Activated CD4-positive, alpha-beta T cell treated with anti-CD3 and anti-CD28 coated beads, Interleukin-2, amount 10 ng/mL, durations not matched to agents 7 days and 5 days (primary cell): ENCODE results near the gene ADAM15. TPM values are rescaled to one million over a fixed set of nuclear protein-coding genes. Genes with fewer than 3 reads are reported as not detected.

Experiments used
- CTCF ChIA-PET: fragments of 350-600 bp; sonication (Branson Sonifier 250); formaldehyde crosslinking; loops from one replicate; lab custom pipeline; 2021; ENCODE audit warnings: antibody characterized with exemption; lab: Charles Lee
- POLR2A ChIA-PET: fragments of 350-600 bp; sonication (Branson Sonifier 250); formaldehyde crosslinking; loops from one replicate; lab custom pipeline; 2021; ENCODE audit warnings: antibody characterized with exemption; lab: Charles Lee
- DNase-seq: peaks from one replicate; pipeline ENCODE4 v3.0.0-alpha.2; 2020
- H3K27ac Mint-ChIP-seq: one replicate; pipeline ENCODE4 v1.8.0; 2021; ENCODE audit warnings: mild to moderate bottlenecking, moderate library complexity, mixed read lengths
- H3K27me3 Mint-ChIP-seq: one replicate; pipeline ENCODE4 v1.8.0; 2021; ENCODE audit warnings: mixed read lengths
- H3K36me3 Mint-ChIP-seq: one replicate; pipeline ENCODE4 v1.8.0; 2021; ENCODE audit warnings: low read depth, mixed read lengths
- H3K4me1 Mint-ChIP-seq: one replicate; pipeline ENCODE4 v1.8.0; 2021; ENCODE audit warnings: mixed read lengths
- H3K4me3 Mint-ChIP-seq: one replicate; pipeline ENCODE4 v1.8.0; 2021; ENCODE audit warnings: mild to moderate bottlenecking, moderate library complexity, mixed read lengths
- H3K9me3 Mint-ChIP-seq: one replicate; pipeline ENCODE4 v1.8.0; 2021; ENCODE audit warnings: mixed read lengths
- total RNA-seq, 2 experiments: library from RNA; stranded (reverse); gene quantifications; one replicate each; pipeline ENCODE4 v1.2.3, GENCODE V29; 2021

The ADAM15 gene
- total RNA-seq, 2 experiments from 2014 or later, result 40.2 to 45.0 TPM

DNA sequence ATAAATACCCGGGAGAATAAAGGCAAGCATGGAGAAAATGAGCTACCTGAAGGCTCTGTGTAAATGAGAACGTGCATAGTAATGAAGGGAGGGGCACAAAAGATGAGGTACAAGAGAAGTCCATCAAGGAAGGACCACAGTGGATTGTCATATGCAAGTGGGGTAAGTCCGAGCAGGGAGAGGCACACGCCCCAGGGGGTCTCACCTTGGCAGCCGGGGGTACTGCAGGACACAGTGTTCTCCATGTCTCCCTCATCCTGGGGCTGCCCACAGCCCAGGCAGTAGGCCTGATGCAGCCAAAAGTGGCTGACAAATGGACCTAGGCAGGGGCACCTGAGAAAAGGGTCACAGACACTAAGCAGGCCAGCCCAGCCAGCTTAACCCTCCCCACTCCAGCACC, 27.5 kb upstream of the ADAM15 start:
- Mint-ChIP-seq H3K9me3 (no peaks in the 10 kb centered on the region), H3K4me3 (no peak overlapping the region), H3K36me3 (peaks cover 13% of the 10 kb centered on the region), H3K27ac (peak overlapping the region; percentile 21), H3K4me1 (peaks cover 19% of the 10 kb centered on the region), H3K27me3 (no peaks in the 10 kb centered on the region)
- ChIA-PET CTCF (interaction anchor here (0.6 to 16.5 kb wide), 4 partner anchors 11 to 31 kb away, joined by 3 to 222 read pairs (median 6); partner anchors contain the start of genes DCST1 and DCST2), POLR2A (interaction anchor here (1.4 kb wide), 1 partner anchor 24 kb away, joined by 3 read pairs; no protein-coding TSS in a partner anchor)
- DNase-seq, result no peak

DNA sequence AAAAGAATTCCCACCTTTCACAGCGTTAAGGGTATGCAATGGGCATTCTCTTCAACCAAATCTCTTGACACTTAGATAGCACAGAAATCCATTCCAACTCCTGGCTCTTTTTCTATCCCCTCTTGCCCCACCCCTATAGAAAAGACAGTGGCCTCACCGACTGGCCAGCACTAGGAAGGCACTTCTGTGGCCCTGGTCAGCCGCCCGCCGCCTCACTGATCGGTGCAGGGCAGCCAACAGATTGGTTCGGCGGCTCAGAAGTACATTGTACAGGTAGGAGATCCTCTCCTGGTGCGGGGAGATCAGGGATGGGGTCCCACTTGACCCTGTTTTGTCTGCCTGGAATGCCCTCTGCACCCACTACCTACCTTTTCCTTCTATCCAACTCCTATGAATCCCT, 26.8 kb upstream of the ADAM15 start:
- Mint-ChIP-seq H3K4me1 (peaks cover 14% of the 10 kb centered on the region), H3K4me3 (no peak overlapping the region), H3K9me3 (no peaks in the 10 kb centered on the region), H3K36me3 (peaks cover 7% of the 10 kb centered on the region), H3K27me3 (peaks cover 3% of the 10 kb centered on the region), H3K27ac (peak overlapping the region; percentile 9)
- ChIA-PET POLR2A (no interaction called here), CTCF (interaction anchor here (16.5 kb wide), 1 partner anchor 14 kb away, joined by 222 read pairs; the partner anchor contains the start of genes DCST1 and DCST2)
- DNase-seq, result no peak

DNA sequence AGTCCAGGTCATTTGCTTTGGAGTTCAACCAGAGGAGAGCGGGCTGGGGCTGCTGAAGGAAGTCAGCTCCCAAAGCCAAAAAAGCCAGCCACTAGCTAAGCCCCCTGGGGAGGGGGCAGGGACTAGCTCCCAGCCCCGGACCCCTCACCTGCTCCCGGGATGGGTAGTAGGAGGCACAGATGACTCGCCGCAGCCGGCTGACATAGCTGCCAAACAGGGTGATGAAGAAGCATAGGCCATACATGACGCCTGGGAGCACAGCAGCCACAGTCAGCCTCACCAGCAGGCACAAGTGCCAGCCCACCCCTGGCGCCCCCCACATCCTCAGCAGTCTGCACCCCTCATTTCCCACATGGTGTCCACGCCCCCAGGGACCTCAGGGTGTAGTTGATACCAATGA, 25.0 kb upstream of the ADAM15 start:
- H3K27ac Mint-ChIP-seq, result no peak overlapping the region
- H3K4me1 Mint-ChIP-seq, result peaks cover 6% of the 10 kb centered on the region
- no peak overlapping the region for H3K4me3 Mint-ChIP-seq
- ChIA-PET CTCF (interaction anchor here (1.1 to 16.5 kb wide), 2 partner anchors 8 to 12 kb away, joined by 4 to 222 read pairs; partner anchors contain the start of genes DCST1 and DCST2), POLR2A (interaction anchor here (0.6 kb wide), 1 partner anchor 310 kb away, joined by 3 read pairs; no protein-coding TSS in a partner anchor)
- H3K9me3 Mint-ChIP-seq, result no peaks in the 10 kb centered on the region
- peaks cover 3% of the 10 kb centered on the region for H3K27me3 Mint-ChIP-seq
- no peak for DNase-seq
- no peaks in the 10 kb centered on the region for H3K36me3 Mint-ChIP-seq

DNA sequence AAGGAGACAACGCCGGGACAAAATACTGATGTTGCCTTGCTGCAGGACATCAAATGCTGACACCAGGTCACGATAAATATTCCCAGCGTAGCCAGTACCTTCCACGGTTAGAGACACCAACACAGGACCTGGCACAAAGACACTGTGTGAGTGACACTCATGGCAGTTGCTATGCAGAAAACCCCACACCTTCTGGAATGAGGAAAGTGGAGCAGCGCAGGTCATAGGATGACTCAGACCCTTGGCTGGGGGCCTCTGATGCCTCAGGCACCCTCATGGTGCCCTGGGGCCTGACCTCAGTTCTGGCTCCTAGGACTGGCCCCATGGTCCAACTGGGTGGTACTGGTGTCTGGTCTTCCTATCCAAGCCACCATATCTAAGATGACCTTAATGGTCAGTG, 24.5 kb upstream of the ADAM15 start:
- peaks cover 3% of the 10 kb centered on the region for H3K27me3 Mint-ChIP-seq
- ChIA-PET CTCF (interaction anchor here (1.1 kb wide), 1 partner anchor 9 kb away, joined by 4 read pairs; no protein-coding TSS in a partner anchor), POLR2A (no interaction called here)
- no peak overlapping the region for H3K4me3 Mint-ChIP-seq
- H3K27ac Mint-ChIP-seq, result no peak overlapping the region
- no peaks in the 10 kb centered on the region for H3K36me3 Mint-ChIP-seq
- peaks cover 6% of the 10 kb centered on the region for H3K4me1 Mint-ChIP-seq
- H3K9me3 Mint-ChIP-seq, result no peaks in the 10 kb centered on the region
- DNase-seq, result no peak

DNA sequence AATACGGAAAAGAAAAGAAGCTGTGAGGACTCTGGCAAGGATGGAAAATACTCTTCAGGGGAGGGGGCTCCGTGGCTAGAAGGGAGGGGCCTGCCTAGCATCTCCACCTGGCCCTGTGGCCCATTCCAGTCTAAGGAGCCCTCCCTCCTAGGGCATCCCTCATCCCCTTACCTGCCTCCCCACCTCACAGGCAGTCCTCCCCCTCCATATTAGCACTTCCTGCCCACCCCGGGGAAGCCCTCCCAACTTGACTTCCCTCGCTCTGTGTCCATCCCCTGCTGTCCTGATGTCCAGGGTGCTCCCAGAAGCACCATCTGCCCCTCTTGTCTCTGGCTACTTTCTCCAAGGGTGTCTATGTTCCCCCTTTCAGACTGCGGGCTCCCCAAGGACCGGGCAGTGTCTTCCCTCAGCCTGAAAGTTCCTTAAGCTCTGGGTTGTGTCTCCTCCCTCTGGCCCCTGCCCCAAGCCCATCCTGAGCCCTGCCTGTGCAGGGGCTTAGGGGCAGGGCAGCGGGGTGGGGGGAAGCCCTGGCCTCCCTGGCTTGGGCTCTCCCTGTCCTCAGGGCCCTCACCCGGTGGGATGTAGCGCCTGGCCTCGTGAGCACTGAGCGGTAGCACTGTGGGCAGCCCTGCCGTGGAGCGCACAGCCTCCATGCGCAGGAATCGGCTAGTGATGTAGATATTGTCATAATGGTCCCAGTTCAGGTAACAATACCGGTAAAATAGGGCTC, 21.4 kb upstream of the ADAM15 start:
- no peak for DNase-seq
- H3K4me1 Mint-ChIP-seq, result no peaks in the 10 kb centered on the region
- H3K4me3 Mint-ChIP-seq, result no peak overlapping the region
- H3K36me3 Mint-ChIP-seq, result no peaks in the 10 kb centered on the region
- H3K27me3 Mint-ChIP-seq, result peaks cover 3% of the 10 kb centered on the region
- no peaks in the 10 kb centered on the region for H3K9me3 Mint-ChIP-seq
- H3K27ac Mint-ChIP-seq, result no peak overlapping the region
- ChIA-PET POLR2A (no interaction called here), CTCF (interaction anchor here (0.7 to 21.0 kb wide), 2 partner anchors 12 to 15 kb away, joined by 3 to 222 read pairs; no protein-coding TSS in a partner anchor)

DNA sequence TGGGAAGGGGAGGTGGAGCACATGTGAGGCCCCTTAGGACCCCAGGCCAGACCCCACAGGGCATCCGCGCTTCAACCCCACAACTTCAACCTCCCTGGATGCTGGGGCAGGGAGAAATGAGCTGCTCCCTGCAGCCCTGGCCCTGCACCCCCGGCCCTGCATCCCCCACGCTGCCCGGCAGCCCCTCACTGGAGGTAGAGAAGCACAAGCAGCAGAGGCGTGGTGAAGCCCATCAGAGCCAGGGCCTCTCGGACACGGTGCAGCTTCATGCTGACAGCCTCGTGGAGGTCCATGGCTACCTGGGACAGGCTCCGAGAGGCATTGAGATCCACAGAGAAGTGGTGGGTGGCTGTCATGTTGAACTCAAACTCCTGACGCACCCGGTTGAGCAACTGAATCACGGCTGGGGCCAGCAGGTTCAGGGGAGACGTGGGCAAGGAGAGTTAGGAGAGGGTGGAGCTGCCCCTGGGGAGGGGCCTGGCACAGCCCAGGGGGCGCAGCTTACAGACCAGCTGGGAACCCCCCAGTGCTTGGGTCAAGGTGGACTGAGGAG, 20.8 kb upstream of the ADAM15 start:
- DNase-seq, result no peak
- Mint-ChIP-seq H3K4me1 (no peaks in the 10 kb centered on the region), H3K36me3 (no peaks in the 10 kb centered on the region), H3K4me3 (no peak overlapping the region), H3K27me3 (peaks cover 3% of the 10 kb centered on the region), H3K9me3 (no peaks in the 10 kb centered on the region), H3K27ac (no peak overlapping the region)
- CTCF ChIA-PET, result interaction anchor here (5.8 to 21.0 kb wide), 2 partner anchors 12 to 13 kb away, joined by 36 to 222 read pairs; no protein-coding TSS in a partner anchor
- POLR2A ChIA-PET, result no interaction called here

DNA sequence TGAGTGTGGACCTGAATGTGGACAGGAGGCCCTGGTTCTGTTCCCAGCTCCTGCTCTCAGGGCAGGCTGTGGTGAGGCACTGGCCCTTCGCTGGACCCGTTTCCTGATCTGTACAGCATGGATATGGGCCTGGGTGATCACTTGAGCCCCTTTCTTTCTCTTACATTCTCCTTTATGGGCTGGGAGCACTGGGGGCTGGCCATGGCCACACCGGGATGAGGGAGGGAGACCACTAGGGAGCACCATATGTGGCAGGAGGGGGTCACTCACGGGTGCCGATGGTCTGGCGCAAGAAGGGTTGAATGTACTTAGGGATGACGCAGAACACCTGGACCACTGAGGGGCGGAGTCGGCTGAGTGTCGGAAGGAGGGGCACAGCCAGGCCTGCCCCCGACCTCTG, 20.2 kb upstream of the ADAM15 start:
- Mint-ChIP-seq H3K4me1 (no peaks in the 10 kb centered on the region), H3K9me3 (no peaks in the 10 kb centered on the region), H3K4me3 (no peak overlapping the region), H3K36me3 (no peaks in the 10 kb centered on the region), H3K27ac (no peak overlapping the region), H3K27me3 (peaks cover 3% of the 10 kb centered on the region)
- no peak for DNase-seq
- CTCF ChIA-PET, result interaction anchor here (5.8 to 21.0 kb wide), 2 partner anchors 13 kb away, joined by 36 to 222 read pairs; no protein-coding TSS in a partner anchor
- POLR2A ChIA-PET, result no interaction called here

DNA sequence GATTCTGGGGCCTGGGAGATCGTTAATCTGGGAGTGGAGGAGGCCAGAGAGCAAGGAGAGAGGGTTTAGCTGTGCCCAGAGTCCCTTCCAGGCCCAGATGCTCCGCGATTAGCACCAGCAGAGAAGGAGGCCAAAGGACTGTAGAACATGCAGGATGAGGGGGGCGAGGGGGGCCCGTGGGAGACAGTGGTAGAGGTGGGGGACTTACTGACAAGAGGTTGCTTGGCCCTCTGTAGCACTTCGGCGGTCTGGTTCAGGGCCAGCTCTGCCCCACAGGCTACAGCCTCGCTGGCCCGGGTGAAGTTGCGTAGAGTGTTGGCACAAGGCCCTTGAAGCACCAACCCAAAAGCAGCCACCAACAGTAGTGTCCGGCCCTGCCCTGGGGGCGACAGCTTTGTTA, 18.2 kb upstream of the ADAM15 start:
- Mint-ChIP-seq H3K36me3 (no peaks in the 10 kb centered on the region), H3K27ac (no peak overlapping the region), H3K4me3 (no peak overlapping the region), H3K27me3 (peaks cover 7% of the 10 kb centered on the region), H3K9me3 (no peaks in the 10 kb centered on the region), H3K4me1 (no peaks in the 10 kb centered on the region)
- POLR2A ChIA-PET, result no interaction called here
- no peak for DNase-seq
- CTCF ChIA-PET, result interaction anchor here (0.6 to 21.0 kb wide), 7 partner anchors 11 to 140 kb away, joined by 3 to 222 read pairs (median 3); partner anchors contain the start of gene KRTCAP2

DNA sequence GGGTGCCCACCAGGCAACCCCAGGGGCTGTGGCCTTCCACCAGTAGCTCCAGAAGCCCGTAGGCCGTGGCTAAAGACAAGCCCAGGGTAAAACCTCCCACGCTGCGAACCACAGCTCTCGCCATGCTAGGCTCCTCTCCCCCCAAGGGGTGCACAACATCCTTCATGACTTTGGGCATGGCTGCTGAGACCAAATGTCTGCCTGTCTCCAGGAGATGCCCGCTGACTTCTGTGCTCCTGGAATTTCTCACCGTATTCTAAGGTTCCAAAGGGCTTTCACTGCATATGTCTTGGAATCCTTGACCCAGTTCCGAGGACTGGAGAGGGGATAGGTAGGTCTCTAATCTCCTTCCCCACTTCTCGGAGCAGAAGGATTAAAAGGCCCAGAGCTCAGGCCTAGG, 17.6 kb upstream of the ADAM15 start, which contains the start of the genes DCST1 and DCST2:
DCST1 (plus strand) TSS at position 301 of the 400 bp plus-strand sequence. CDS start 213 bp downstream, outside the sequence.
DCST2 (minus strand) TSS at position 258 of the 400 bp plus-strand sequence; CDS start at position 178, 80 bp downstream.
- H3K36me3 Mint-ChIP-seq, result no peaks in the 10 kb centered on the region
- ChIA-PET CTCF (interaction anchor here (0.9 to 21.0 kb wide), 4 partner anchors 10 to 139 kb away, joined by 3 to 222 read pairs (median 20); partner anchors contain the start of gene KRTCAP2), POLR2A (no interaction called here)
- no peak within 1 kb of the TSS for H3K4me3 Mint-ChIP-seq
- no peak for DNase-seq
- H3K27me3 Mint-ChIP-seq, result peaks cover 11% of the 10 kb centered on the region
- no peaks in the 10 kb centered on the region for H3K9me3 Mint-ChIP-seq
- no peaks in the 10 kb centered on the region for H3K4me1 Mint-ChIP-seq
- no peak within 1 kb of the TSS for H3K27ac Mint-ChIP-seq

DNA sequence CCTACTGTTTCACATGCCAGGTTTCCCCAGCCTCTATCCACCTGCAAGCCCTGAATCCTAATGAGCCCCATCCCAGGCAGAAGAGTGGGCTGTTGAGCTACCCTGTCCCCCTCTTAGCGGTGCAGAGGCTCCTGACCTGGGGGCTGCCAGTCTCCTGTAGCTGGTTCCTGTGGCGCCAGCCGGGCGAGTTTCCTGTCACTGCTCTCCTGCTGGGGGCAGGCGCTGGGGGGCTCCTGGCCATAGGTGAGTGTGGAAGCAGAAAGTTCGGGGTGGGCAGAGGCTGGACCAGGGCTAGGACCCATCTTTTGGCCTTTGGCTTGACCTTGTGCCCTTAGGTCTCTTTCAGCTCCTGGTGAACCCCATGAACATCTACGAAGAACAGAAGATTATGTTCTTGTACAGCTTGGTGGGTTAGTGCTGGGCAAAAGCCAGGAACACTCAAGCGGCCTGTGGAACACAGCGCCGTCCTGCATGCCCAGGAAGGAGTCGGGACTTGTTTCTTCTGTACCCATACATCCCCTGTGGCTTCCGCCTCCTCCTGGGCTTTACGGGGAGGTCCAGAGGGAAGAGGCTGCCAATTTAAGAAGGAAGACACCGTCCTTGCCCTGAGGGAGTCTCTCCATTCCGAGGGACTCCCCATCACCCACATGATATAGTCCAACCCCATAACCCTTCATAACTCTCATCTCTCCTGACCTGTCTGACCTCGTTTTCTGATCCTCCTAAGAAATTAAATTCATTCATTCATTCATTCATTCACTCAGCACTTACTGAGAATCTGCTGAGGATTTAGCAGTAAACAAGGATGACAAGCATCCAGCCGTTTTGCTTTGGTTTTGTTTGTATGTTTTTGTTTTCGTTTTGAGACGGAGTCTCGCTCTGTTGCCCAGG, 16.6 kb upstream of the ADAM15 start:
- POLR2A ChIA-PET, result interaction anchor here (0.6 kb wide), 1 partner anchor 1073 kb away, joined by 3 read pairs; no protein-coding TSS in a partner anchor
- CTCF ChIA-PET, result interaction anchor here (0.6 to 21.0 kb wide), 3 partner anchors 9 to 441 kb away, joined by 4 to 222 read pairs (median 36); no protein-coding TSS in a partner anchor
- H3K9me3 Mint-ChIP-seq, result no peaks in the 10 kb centered on the region
- H3K27me3 Mint-ChIP-seq, result peaks cover 10% of the 10 kb centered on the region
- peaks cover 6% of the 10 kb centered on the region for H3K4me1 Mint-ChIP-seq
- H3K4me3 Mint-ChIP-seq, result no peak overlapping the region
- no peaks in the 10 kb centered on the region for H3K36me3 Mint-ChIP-seq
- no peak for DNase-seq
- H3K27ac Mint-ChIP-seq, result no peak overlapping the region

DNA sequence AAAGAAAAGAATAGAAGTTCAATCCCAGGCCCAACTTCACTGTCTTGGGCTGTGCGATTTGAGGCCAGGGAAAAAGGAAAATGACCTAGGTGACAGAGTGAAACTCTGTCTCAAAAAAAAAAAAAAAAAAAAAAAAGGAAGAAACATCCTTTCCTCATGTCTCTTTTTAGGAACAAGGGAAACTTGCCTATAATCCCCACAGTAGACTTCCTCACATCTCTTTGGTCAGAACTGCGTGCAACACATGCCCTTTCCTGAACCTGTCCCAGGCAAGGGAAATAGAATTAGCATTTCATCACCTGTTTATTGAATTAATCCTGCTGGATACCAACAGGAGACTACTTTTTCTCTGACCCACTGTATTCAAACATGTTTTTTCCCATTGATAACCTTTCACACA, 15.2 kb upstream of the ADAM15 start:
- CTCF ChIA-PET, result interaction anchor here (1.3 to 21.0 kb wide), 4 partner anchors 8 to 18 kb away, joined by 3 to 222 read pairs (median 20); no protein-coding TSS in a partner anchor
- no peaks in the 10 kb centered on the region for H3K9me3 Mint-ChIP-seq
- POLR2A ChIA-PET, result no interaction called here

DNA sequence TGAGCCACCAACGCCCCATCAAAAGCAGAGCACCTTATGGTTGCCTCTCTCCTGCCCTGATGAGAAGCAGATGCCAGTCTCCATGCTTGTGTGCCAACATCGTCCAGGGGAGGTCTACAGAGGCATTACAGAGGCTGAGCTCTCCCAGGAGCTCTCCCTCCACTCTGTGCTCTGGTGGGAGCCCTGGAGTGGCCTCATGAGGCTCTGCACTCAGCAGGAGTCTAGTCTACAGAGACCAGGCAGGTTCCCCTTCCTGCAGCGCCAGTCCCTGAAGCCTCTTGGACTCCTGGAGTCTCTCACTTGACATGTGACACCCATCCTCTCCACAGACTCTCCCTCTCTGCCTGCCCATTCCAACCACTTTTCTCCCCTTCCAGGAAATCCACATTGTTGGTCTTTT, 14.1 kb upstream of the ADAM15 start:
- H3K36me3 Mint-ChIP-seq, result no peaks in the 10 kb centered on the region
- H3K27me3 Mint-ChIP-seq, result peaks cover 10% of the 10 kb centered on the region
- peaks cover 6% of the 10 kb centered on the region for H3K4me1 Mint-ChIP-seq
- POLR2A ChIA-PET, result no interaction called here
- no peaks in the 10 kb centered on the region for H3K9me3 Mint-ChIP-seq
- no peak overlapping the region for H3K4me3 Mint-ChIP-seq
- no peak for DNase-seq
- no peak overlapping the region for H3K27ac Mint-ChIP-seq
- CTCF ChIA-PET, result interaction anchor here (0.7 to 21.0 kb wide), 4 partner anchors 11 to 53 kb away, joined by 3 to 222 read pairs (median 3); no protein-coding TSS in a partner anchor

More for the DNA sequence above, 15.2 kb upstream of the ADAM15 start:
- DNase-seq, result no peak
- H3K4me3 Mint-ChIP-seq, result no peak overlapping the region
- no peak overlapping the region for H3K27ac Mint-ChIP-seq
- peaks cover 6% of the 10 kb centered on the region for H3K4me1 Mint-ChIP-seq
- H3K27me3 Mint-ChIP-seq, result peaks cover 10% of the 10 kb centered on the region
- no peaks in the 10 kb centered on the region for H3K36me3 Mint-ChIP-seq
